Upper lobe of right lung (tissue), 1 donor: ENCODE results near the gene ZNF180. TPM values are rescaled to one million over a fixed set of nuclear protein-coding genes. Genes with fewer than 3 reads are reported as not detected.

ENCODE experiments used
- ATAC-seq: fragments of 200-7000 bp; cut with Tn5 transposase; one replicate; pipeline ENCODE4 v1.9.1; 2020; ENCODE audit warnings: mild to moderate bottlenecking, moderate library complexity
- DNase-seq: peaks from one replicate; pipeline ENCODE4 v3.0.0-alpha.2; 2020
- H3K27ac ChIP-seq: fragments of 200-600 bp; one replicate; pipeline ENCODE4 v1.8.0; 2022
- H3K27me3 ChIP-seq: fragments of 200-600 bp; one replicate; pipeline ENCODE4 v1.8.0; 2022; ENCODE audit warnings: mild to moderate bottlenecking
- H3K36me3 ChIP-seq: fragments of 200-600 bp; one replicate; pipeline ENCODE4 v1.8.0; 2022
- H3K4me1 ChIP-seq: fragments of 200-600 bp; one replicate; pipeline ENCODE4 v1.8.0; 2022
- H3K4me3 ChIP-seq: fragments of 200-600 bp; one replicate; pipeline ENCODE4 v1.8.0; 2022; ENCODE audit warnings: mild to moderate bottlenecking
- H3K9me3 ChIP-seq: fragments of 200-600 bp; one replicate; pipeline ENCODE4 v1.8.0; 2022
- CTCF ChIP-seq: fragments of 200-600 bp; IDR thresholded peaks from one replicate; pipeline ENCODE4 v1.8.0; 2022; ENCODE audit warnings: antibody characterized with exemption
- intact Hi-C: fragments of 100-400 bp; cut with DNase I; formaldehyde crosslinking; loops from one replicate; pipeline ENCODE4 v1.11.0; 2022
- total RNA-seq: library from RNA; stranded (reverse); fragmentation: NEBNext Ultra II Directional; extraction: Animal tissue kit (Norgen Biotek cat#: 25700); gene quantifications from one replicate; pipeline ENCODE4 v1.2.1, GENCODE V29; 2021
- donor health status: DM: no; HTN: yes; CAD: no; lungs with severe emphysema.

ZNF180 gene
- total RNA-seq, 1 donor from 2014 or later, result 9.6 TPM

- H3K27me3 ChIP-seq, result peaks cover 7% of the 10 kb centered on the region
- ATAC-seq, result no peak
Measured at GRCh38 chr19:44529536-44529935, 29.2 kb upstream of the ZNF180 start, which contains the start of gene CEACAM20. TSS of gene CEACAM20 (minus strand) at chr19:44529675. CDS start at chr19:44529509, 166 bp downstream.

GRCh38 chr19:44527554-44527953, 27.2 kb upstream of the ZNF180 start:
- no peak overlapping the region for H3K27ac ChIP-seq
- TF ChIP-seq CTCF, result no peak
- no peaks in the 10 kb centered on the region for H3K9me3 ChIP-seq
- intact Hi-C loops, result no loop called here
- no peak overlapping the region for H3K4me3 ChIP-seq
- no peaks in the 10 kb centered on the region for H3K36me3 ChIP-seq
- no peak for ATAC-seq
- H3K4me1 ChIP-seq, result no peaks in the 10 kb centered on the region
- no peak for DNase-seq
- peaks cover 11% of the 10 kb centered on the region for H3K27me3 ChIP-seq

More at GRCh38 chr19:44529536-44529935, 29.2 kb upstream of the ZNF180 start, which contains the start of gene CEACAM20:
- H3K4me3 ChIP-seq, result no peak within 1 kb of the TSS
- no peak for DNase-seq
- H3K9me3 ChIP-seq, result no peaks in the 10 kb centered on the region
- intact Hi-C loops, result no loop called here
- TF ChIP-seq CTCF, result no peak
- H3K4me1 ChIP-seq, result no peaks in the 10 kb centered on the region
- no peaks in the 10 kb centered on the region for H3K36me3 ChIP-seq
- H3K27ac ChIP-seq, result no peak within 1 kb of the TSS

GRCh38 chr19:44525721-44526430, 25.6 kb upstream of the ZNF180 start:
- Histone ChIP-seq H3K4me3 (no peak overlapping the region), H3K36me3 (no peaks in the 10 kb centered on the region), H3K27me3 (peaks cover 11% of the 10 kb centered on the region), H3K4me1 (no peaks in the 10 kb centered on the region), H3K9me3 (no peaks in the 10 kb centered on the region), H3K27ac (no peak overlapping the region)
- intact Hi-C loops, result no loop called here
- no peak for TF ChIP-seq CTCF
- no peak for ATAC-seq
- DNase-seq, result no peak

- no peaks in the 10 kb centered on the region for H3K4me1 ChIP-seq
- DNase-seq, result no peak
- H3K27ac ChIP-seq, result no peak overlapping the region
- no peaks in the 10 kb centered on the region for H3K36me3 ChIP-seq
- no peak for TF ChIP-seq CTCF
- ATAC-seq, result no peak
- no peaks in the 10 kb centered on the region for H3K9me3 ChIP-seq
- H3K4me3 ChIP-seq, result no peak overlapping the region
- intact Hi-C loops, result no loop called here
- H3K27me3 ChIP-seq, result peaks cover 11% of the 10 kb centered on the region
Measured at GRCh38 chr19:44521370-44521769, 21.0 kb upstream of the ZNF180 start.

- Histone ChIP-seq H3K4me3 (no peak overlapping the region), H3K36me3 (no peaks in the 10 kb centered on the region), H3K9me3 (no peaks in the 10 kb centered on the region), H3K27ac (no peak overlapping the region), H3K27me3 (no peaks in the 10 kb centered on the region), H3K4me1 (no peaks in the 10 kb centered on the region)
- TF ChIP-seq CTCF, result no peak
- intact Hi-C loops, result no loop called here
- ATAC-seq, result no peak
- no peak for DNase-seq
Measured at GRCh38 chr19:44517146-44517545, 16.8 kb upstream of the ZNF180 start.
